ENCODE results near the gene RELA. TPM values are rescaled to one million over a fixed set of nuclear protein-coding genes. Genes with fewer than 3 reads are reported as not detected.

Gene RELA
- total and polyA plus RNA-seq, 2 of the 13 experiments (the other 11 are each of a cell fraction or from before 2014, with no cell fraction given), result 21.4 to 40.5 TPM

GRCh38 chr11:65651589-65652510, 10.9 kb downstream of the RELA start (continued):
- TF ChIP-seq HIVEP1 (CRISPR knock-in tag; IDR thresholded peaks at IDR 0.05) (no peak), AGO2 (optimal IDR thresholded peaks at IDR 0.05; ENCODE audit: low read depth, low read length) (no peak), ZNF609 (CRISPR knock-in tag; IDR thresholded peaks at IDR 0.05; ENCODE audit: borderline replicate concordance) (no peak; the same call in 1 of the 2 replicates), ZNF264 (CRISPR knock-in tag; IDR thresholded peaks at IDR 0.05) (0 out of 2 replicates have a peak, but pooled peaks have one; percentile 35), ZNF619 (CRISPR knock-in tag; IDR thresholded peaks at IDR 0.05) (peak; percentile 29; the same call in 1 of the 2 replicates), HOXD1 (CRISPR knock-in tag; IDR thresholded peaks at IDR 0.05) (0 out of 2 replicates have a peak, but pooled peaks have one; percentile 37), NCOA5 (CRISPR knock-in tag; IDR thresholded peaks at IDR 0.05) (no peak), ZZZ3 (CRISPR knock-in tag; IDR thresholded peaks at IDR 0.05; ENCODE audit: borderline replicate concordance) (no peak), ZBTB49 (CRISPR knock-in tag; IDR thresholded peaks at IDR 0.05; ENCODE audit: borderline replicate concordance) (no peak), ZNF691 (CRISPR knock-in tag; IDR thresholded peaks at IDR 0.05; ENCODE audit: borderline replicate concordance, low read depth) (peak; percentile 51; the same call in 1 of the 2 replicates), ZSCAN22 (CRISPR knock-in tag; IDR thresholded peaks at IDR 0.05) (no peak)
- TF ChIP-seq, protein P1, sequence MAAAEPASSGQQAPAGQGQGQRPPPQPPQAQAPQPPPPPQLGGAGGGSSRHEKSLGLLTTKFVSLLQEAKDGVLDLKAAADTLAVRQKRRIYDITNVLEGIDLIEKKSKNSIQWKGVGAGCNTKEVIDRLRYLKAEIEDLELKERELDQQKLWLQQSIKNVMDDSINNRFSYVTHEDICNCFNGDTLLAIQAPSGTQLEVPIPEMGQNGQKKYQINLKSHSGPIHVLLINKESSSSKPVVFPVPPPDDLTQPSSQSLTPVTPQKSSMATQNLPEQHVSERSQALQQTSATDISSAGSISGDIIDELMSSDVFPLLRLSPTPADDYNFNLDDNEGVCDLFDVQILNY (CRISPR knock-in tag; conservative IDR thresholded peaks at IDR 0.05), result no peak
- TF ChIP-seq, protein P2, sequence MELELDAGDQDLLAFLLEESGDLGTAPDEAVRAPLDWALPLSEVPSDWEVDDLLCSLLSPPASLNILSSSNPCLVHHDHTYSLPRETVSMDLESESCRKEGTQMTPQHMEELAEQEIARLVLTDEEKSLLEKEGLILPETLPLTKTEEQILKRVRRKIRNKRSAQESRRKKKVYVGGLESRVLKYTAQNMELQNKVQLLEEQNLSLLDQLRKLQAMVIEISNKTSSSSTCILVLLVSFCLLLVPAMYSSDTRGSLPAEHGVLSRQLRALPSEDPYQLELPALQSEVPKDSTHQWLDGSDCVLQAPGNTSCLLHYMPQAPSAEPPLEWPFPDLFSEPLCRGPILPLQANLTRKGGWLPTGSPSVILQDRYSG (CRISPR knock-in tag; IDR thresholded peaks at IDR 0.05), result no peak

All from HepG2 (cell line).